ENCODE measurements around the gene TBC1D14.

Gene TBC1D14, protein sequence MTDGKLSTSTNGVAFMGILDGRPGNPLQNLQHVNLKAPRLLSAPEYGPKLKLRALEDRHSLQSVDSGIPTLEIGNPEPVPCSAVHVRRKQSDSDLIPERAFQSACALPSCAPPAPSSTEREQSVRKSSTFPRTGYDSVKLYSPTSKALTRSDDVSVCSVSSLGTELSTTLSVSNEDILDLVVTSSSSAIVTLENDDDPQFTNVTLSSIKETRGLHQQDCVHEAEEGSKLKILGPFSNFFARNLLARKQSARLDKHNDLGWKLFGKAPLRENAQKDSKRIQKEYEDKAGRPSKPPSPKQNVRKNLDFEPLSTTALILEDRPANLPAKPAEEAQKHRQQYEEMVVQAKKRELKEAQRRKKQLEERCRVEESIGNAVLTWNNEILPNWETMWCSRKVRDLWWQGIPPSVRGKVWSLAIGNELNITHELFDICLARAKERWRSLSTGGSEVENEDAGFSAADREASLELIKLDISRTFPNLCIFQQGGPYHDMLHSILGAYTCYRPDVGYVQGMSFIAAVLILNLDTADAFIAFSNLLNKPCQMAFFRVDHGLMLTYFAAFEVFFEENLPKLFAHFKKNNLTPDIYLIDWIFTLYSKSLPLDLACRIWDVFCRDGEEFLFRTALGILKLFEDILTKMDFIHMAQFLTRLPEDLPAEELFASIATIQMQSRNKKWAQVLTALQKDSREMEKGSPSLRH

DNA sequence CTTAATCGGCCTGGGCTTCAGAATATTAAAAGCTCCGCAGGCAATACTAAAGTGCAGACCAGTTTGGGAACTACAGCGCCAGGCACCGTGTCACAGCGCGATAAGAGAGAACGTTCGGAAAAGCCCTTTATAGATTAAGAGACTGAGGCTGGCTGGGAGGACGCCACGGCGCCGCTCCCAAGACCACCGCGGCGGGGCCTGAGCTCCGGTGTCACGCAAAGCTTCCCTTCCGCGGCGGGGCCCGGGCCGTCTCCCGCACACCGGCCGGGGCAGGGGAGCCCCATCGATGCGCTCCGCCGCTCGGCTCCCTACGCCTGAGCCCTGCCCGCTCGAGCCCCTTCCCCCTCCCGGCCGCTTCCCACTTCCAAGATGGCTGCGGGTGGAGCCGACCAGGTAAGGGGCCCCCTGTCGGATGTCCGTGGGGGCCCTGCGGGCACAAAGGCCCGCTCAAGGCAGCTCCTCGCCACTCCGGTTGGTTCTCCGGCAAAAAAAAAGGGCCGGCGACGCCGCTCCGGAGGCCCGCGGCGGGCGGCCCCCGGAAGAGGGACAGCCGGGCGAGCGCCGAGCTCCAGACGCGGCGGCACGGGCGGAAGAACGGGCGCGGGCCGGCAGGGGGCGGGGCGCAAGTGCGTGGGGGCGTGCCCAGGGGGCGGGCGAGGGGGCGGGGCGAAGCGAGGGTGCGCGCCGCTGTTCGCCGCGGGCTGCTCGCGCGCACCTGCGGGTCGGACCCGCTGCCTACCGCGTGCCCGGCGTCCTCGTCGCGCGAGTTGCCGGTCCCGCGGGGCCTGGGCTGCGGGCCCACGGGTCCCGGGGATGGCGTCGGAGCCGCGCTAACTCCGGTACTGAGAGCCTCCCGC is at the start of gene TBC1D14:
Gene TBC1D14, plus strand, starts transcription at position 714 of the 857 bp plus-strand sequence. CDS start 13,564 bp downstream, outside the sequence.
- peak; percentile 66 to 78 for DNase-seq (ENCODE audit: low read depth in 2 of 2)

DNA sequence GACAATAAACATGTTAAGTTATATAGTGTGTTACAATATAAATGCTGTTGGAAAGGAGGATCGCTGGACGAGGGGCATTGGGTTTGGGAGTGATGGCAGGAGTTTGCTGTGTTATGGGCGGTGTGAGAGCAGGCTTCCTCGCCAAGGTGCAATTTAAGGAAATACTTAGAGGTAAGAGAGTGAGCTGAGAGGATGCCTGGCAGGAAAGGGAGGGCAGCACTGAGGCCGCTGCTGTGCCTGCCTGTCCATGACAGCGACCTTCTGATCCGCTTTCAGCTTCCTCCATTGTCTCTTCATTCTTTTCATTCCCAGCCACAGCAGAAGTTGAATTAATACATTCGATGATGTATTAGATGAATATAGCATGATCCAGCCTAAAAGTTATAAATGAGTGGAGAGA is 41.2 kb upstream of the TBC1D14 start:
- DNase-seq (ENCODE audit: low read depth in 2 of 2) = no peak

DNA sequence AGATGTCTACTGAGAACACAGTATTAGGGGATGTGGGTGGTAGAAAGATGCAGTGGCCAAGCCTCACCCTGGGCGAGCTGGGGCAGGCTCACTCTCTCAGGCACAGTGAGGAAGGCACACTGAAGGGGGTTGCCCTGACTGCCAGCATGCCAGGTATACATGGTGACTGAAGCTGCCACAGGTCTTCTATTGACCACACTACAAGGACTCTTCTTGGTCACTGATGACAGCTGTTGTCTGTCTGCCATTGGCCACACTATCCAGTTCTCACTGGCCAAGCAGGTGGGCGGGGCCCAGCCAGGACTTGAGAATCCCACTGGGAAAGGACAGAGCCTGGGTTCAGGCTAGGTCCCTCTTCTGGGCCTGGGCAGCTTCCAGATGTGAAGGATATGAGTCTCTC is 39.7 kb upstream of the TBC1D14 start:
- no peak for DNase-seq (ENCODE audit: low read depth in 2 of 2)

DNA sequence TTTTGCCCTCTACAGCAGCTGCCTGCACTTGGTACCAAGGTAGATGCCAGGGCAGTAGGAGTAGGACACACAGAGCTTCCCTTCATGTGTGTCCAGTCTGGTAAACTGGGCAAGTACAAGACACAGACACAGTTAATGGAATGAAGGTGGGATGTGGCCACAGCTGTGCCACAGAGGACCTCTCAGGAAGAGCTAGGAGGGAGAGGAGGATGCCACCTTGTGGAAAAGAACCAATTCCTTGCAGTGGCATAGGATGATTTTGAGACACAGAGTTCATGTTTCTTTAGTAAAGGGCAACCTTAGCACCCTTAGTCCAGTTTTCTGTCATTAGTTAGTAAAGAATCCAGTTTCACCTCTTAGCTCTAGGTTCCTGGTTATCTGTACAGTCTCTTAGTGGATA is 36.3 kb upstream of the TBC1D14 start:
- no peak for DNase-seq (ENCODE audit: low read depth in 2 of 2)

DNA sequence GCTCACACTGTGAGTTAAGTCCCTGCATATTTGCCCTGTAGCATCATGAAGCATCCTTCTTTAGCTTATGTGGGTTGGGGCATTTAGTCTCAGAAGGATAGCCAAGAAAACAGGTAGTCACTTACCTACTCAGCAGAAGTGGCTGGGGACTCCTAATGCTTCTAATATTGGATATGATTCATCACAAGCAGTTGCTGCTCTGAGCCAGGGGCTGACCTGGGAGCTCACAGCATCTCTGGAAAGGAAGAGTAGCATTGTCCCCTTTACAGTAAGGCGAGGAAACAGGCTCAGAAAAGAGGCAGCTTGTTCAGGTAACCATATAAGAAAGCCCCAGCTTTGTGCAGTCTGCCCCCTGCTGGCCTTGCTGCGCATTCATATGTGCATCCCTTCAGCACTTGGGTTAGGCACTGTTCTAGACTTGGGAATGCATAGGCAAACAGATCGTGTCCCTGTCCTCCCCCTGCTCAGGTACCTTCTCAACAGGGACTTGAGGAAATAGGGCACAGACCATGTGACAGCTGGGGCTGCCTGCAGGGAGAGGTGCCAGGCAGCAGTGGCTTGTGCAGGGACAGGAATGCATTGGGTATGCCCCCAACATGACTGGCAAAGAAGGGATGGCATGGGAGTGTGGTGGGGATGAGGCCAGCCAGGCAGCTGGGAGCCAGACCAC is 35.7 kb upstream of the TBC1D14 start:
- peak; percentile 40 to 64 for DNase-seq (ENCODE audit: low read depth in 2 of 2)

DNA sequence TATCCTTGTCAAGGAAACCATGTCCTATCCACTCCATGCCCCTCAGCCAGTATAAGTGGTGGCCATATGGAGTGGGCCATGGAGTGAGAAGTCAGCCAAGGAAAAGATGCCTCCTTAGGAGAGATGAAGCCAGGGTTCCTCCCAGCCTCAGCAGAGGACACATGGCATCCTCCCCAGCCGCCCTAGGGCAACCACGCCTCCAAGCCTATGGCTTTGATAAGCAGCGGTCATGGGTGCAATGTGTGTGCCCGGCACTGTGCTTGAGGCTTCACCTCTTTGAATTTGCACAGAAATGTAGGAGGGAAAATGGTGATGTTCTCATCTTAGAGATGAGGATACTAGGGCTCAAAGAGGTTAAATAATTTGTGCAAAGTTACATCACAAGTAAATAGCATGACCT is 34.6 kb upstream of the TBC1D14 start:
- DNase-seq (ENCODE audit: low read depth in 2 of 2) = no peak

DNA sequence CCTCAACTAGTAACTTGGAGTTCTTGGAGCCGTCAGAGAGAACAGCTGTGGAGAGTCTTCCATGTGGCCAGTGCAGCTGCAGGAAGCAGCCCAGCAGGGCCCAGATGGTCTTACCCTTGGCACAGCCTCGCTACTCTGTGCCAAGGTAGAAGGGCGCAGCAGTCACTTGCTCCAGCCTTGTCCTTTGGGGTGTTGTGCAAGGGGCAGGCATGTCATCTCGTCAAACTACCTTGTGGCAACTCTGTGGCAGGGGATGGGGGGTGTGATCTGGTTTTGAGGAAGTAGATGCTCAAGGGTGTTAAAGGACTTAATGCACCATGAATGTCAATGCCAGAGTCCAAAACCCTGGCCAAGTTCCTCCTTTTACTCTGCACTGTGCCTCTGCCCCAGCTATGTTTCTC is 34.2 kb upstream of the TBC1D14 start:
- no peak for DNase-seq (ENCODE audit: low read depth in 2 of 2)

DNA sequence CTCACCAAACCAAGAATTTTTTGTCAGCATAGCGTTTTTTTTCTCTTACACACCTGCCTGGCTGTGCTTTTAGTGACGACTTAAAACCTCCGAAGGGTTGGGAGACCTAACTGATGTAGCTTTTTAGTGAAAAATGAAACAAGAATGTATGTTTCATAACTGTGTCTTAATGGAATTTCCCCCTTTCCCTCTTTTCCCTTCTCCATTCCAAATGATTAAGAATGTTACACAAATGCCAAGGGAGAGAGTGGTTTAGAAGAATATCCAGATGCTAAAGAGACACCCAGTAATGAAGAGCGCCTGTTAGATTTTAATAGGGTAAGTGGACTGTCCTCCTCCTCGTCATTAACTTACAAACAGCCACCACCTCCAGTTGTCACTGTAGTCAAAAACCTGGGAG is 33.2 kb upstream of the TBC1D14 start:
- no peak for DNase-seq (ENCODE audit: low read depth in 2 of 2)

DNA sequence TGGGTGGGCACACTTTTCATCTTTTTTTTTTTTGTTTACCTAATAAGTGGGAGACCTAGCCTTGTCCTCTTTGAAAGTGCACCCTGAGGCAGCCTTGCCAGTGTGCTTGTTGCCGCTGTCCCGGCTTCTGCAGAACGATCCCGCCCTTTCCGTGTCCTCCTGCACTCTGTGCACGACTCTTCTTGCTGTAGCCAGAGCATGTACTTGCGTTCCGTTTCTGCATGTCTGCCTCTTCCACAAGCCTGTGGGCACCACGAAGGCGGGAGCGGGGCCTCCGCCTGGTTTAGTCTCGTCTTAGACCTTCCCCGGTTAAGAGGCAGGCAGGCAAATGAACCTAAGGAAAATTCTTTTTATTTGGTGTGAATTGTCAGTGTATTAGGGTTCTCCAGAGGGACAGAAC is 32.6 kb upstream of the TBC1D14 start:
- no peak for DNase-seq (ENCODE audit: low read depth in 2 of 2)

DNA sequence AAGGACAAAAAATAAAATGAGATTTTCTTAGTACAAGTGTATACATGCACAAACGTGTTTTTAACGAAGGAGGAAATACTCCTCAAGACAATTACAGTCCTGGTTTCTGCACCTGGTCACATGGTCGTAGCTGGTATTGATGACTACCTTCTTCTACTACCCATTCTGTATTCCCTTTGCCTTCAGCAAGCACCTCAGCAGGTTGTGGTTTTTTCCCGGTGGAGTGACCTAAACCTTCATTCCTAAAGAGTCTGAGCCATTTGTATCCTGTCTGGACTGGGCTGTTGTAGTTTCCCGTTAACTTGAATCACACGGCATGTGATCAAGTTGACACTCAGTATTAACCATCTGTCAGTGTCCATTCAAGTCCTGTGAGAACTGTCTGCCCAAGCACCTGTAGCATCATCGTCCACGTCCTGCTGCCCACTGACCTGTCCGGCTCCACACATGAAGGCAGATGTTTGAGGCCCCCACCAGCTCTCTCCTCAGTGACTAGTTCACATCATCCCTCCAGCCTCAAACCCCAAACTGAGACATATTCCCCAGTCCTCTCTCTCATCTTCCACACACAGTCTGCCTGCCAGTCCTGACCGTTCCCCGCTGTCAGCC is 31.1 kb upstream of the TBC1D14 start:
- no peak for DNase-seq (ENCODE audit: low read depth in 2 of 2)

DNA sequence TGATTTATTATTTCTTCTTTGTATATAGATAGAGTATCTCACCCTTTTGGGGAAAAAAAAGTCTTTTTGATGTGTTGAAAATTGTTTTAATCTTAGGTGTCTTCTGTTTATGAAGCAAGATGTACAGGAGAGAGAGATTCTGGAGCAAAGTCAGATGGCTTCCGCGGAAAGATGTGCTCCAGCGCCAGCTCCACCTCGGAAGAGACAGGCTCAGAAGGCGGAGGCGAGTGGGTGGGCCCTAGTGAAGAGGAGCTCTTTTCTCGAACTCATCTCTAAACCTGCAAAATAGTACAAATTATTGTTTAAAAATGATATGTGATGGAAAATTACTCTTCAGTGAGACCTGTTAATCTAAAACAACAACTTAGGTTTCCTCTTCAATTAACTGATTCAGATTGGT is 28.9 kb upstream of the TBC1D14 start:
- DNase-seq (ENCODE audit: low read depth in 2 of 2) = no peak

DNA sequence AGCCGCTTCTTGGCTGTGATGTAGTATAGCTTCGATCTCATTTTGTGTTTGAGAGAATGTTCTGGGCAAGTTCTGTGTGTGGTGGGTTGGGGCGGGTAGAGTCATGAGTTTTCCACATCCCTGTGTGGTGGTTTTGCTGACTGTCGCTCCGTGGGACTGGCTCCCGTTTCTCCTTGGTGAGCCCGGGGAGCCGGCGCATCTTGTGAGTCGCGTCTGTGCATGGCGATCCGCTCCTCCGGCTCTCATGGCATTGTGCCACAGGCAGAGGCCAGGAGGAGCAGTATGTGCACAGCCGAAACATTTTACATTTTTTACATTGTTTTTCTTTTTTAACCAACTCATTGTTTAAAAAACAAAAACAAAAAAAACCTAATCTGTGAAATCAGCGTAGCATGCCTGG is 27.7 kb upstream of the TBC1D14 start:
- no peak for DNase-seq (ENCODE audit: low read depth in 2 of 2)

DNA sequence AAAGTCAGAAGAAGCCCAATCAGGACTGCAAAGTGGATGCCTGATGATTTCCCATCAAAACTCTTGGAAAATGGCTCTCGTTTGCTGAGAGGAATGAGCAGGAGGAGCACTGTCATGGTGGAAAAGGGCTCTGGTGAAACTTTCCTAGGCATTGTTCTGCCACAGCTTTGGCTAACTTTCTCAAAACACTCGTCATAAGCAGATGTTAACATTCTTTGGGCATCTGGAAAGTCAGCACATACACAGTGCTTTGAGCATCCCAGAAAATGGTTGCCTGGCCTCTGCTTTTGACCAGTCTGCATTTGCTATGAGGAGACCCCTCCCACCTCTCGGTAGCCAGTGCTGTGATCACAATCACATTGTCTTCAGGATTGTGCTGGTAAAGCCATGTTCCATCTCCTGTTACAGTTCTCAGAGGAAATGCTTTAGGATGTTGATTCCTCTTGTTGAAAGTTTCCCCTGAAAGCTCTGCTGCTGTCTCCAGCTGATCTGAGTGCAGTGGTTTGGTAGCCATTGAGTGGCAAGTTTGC is 25.2 kb upstream of the TBC1D14 start:
- DNase-seq (ENCODE audit: low read depth in 2 of 2) = no peak

DNA sequence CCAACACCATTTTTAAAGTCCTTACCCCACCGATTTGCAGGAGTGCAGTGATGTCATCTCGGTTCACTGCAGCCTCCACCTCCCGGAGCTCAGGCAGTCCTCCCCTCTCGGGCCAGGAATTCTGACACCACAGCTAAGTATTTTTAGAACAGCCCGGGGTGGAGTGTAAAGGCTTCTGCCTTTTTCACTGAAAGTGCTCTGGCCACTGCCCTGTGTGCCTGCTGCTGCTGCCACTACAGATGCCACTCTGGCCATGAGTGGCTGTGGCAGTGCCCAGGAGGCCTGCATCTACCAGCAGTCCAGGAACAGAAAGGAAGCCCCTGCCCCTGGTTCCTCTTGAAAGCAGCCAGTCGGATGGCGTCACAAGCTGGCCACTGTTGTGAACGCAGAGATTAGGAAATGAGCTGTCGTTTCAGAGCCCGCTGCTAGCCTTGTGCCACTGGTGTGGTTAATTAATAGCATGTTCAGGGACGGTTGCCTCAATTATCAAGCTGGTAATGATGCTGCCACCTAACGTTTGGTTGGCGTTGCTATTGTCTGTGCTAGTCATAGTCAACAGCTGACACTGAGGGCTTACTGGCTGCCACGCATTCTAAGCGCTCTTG is 23.6 kb upstream of the TBC1D14 start:
- no peak for DNase-seq (ENCODE audit: low read depth in 2 of 2)

DNA sequence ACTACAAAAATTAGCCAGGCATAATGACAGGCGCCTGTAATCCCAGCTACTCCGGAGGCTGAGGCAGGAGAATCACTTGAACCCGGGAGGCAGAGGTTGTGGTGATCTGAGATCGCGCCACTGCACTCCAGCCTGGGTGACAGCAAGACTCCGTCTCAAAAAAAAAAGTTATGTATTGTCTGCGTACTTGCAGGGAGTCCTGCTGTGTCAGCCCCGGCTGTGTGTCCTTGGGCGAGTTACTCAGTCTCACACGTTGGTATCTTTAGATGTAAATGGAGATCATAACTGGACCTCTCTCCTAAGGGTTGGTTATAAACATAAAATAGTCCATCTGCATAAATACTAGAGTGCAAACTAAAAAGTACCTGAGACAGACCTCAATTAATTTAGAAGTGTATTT is 22.7 kb upstream of the TBC1D14 start:
- DNase-seq (ENCODE audit: low read depth in 2 of 2) = no peak

DNA sequence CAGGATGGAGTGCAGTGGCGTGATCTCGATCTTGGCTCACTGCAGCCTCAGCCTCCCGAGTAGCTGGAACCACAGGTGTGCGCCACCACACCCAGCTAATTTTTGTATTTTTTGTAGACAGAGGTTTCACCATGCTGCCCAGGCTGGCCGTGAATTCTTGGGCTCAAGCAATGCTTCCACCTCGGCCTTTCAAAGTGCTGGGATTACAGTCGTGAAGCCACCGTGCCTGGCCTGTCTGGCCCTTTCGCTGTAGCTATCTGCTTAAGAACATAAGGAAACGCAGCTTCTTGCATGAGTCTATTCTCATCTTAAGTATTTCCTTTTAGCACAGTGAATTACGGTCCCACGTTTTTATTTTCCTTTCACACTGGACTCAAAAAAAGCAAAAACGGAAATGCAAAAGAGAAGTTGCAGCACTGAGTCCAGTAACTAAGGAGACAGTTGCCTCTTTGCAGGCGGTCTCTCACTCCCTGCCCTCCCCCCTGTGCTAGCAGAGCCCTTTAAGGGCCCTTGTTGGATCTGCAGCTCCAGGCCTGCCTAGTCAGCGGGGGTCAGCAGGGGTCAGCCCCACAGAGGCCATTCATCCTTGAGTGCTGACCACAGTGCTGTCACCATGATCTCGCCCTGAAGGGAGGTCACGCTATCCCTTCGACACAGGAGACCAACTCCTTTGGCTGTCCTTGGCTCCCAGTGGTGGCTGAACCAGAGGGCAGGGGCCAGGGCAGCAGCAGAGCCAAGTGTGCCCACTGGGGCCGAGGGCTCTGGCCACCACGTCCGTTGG is 21.8 kb upstream of the TBC1D14 start:
- no peak for DNase-seq (ENCODE audit: low read depth in 2 of 2)

DNA sequence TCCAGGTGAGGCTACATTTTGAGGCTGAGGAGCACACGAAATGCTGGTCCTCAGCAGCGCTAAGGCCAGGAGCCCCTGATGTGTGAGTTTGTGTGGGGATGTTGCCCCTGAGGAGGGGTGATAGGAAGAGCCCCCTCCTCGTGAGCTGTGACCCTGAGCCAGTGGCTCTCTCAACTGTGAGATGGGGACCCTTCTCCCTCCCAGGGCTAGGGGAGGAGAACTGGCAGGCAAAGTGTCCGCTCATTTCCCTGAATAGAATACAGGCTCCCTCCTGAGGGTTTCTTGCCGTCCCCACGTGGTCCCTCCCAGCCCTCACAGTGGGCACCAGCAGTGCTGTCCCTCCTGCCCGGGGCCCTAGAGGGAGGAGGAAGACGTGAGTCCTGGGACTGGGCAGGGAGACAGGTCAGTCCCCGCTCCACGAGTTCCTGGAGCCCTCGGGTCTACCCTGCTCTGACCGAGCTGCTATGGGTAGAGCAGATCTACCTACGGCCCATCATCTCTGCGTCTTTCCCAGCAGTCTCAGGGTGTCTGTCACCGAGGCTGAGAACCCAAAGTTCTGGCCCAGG is 21.0 kb upstream of the TBC1D14 start:
- DNase-seq (ENCODE audit: low read depth in 2 of 2) = no peak

DNA sequence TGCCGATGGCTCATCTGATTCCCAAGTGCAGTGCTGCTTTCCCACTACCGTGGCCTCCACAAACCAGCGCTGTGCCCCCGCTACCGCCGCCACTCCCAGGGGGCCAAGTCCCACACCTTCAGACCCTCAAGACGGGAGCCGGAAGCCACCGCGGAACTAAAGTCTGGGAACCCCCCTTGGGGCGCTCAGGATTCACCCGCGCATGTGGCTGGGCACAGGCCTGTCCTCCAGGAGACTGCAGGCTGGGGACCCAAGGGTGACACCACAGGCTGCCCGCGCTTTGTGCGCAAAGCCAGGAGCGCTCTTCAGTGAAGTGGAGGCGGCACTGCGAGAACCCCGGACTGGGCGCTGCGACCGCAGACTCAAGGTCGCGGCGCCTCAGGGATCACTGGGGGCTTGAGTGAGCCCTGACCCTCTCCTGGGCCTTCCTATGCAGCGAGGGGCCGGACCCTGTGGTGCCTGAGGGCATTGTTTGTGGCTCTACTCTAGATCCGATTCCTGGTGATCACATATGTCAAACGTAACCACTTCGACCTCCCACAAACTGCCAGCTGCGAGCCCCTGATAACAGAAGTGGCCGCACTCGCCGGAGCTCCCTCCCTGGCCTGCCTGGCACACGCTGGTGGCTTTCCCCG is 20.4 kb upstream of the TBC1D14 start:
- DNase-seq (ENCODE audit: low read depth in 2 of 2) = no peak

DNA sequence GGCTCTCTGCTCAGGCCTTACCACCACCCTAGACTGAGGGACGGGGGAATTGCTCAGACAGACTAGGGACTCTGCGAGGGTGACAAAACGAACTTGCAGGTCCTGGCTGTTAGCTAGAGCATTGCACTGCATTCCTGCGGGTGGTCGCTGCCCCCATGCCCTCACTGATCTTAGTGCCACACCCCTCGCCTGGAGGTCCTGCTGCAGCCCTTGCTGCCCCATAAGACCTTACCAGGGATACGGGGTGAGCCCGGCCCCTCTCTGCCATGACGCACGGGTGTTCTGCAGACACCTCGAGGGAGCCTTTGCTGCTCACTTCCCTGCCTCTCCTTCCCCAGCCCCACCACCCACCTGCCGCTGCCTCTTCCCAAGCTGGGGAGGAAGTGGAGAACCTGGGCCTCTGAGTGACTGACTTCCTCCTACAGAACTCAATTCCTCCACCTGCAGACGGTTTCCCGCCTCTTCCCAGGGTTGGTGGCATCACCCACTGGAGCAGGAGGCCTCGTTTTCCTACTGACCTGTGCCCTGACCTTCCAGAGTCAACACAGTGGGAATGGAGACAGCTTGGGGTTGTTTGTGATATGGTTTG is 19.8 kb upstream of the TBC1D14 start:
- DNase-seq (ENCODE audit: low read depth in 2 of 2) = no peak
